ENCODE results near the gene GDPD5. TPM values are rescaled to one million over a fixed set of nuclear protein-coding genes. Genes with fewer than 3 reads are reported as not detected.

GDPD5 gene
- total and polyA plus RNA-seq, 9 of the 15 experiments (the other 6 are each of a cell fraction or from before 2014, with no cell fraction given): 0.32 to 27.3 (median 8.0) TPM

- TF ChIP-seq SFPQ (IDR thresholded peaks at IDR 0.05; ENCODE audit: low read depth, low read length) (no peak), PRPF4 (IDR thresholded peaks at IDR 0.05; ENCODE audit: insufficient read depth, low read depth, low read length, poor library complexity, severe bottlenecking) (peak; percentile 97), HDAC6 (IDR thresholded peaks at IDR 0.05; ENCODE audit: low read depth, low read length) (no peak), ZNF57 (CRISPR knock-in tag; IDR thresholded peaks at IDR 0.05) (no peak), POLR2AphosphoS5 (IDR thresholded peaks at IDR 0.05; ENCODE audit: control insufficient read depth, insufficient read depth, low read depth, low read length) (peak; percentile 99), SMAD4 (CRISPR knock-in tag; conservative IDR thresholded peaks at IDR 0.05) (peak; percentile 46; the same call in 1 of the 2 replicates), STAT6 (CRISPR knock-in tag; IDR thresholded peaks at IDR 0.05) (peak; percentile 77; the same call in 1 of the 2 replicates), EWSR1 (IDR thresholded peaks at IDR 0.05; ENCODE audit: borderline replicate concordance, low read depth, partially characterized antibody) (no peak), NR2C2 (CRISPR knock-in tag; IDR thresholded peaks at IDR 0.05) (peak; percentile 82), NR2C2 (tag; IDR thresholded peaks at IDR 0.05) (peak; percentile 94), NCOR1 (IDR thresholded peaks at IDR 0.05) (peak; percentile 40; the same call in 1 of the 2 replicates), LEF1 (IDR thresholded peaks at IDR 0.05) (no peak), ATF6 (CRISPR knock-in tag; IDR thresholded peaks at IDR 0.05) (peak; percentile 95), HNRNPL (IDR thresholded peaks at IDR 0.05; ENCODE audit: low read depth, low read length) (peak; percentile 83; the same call in 1 of the 2 replicates), POLR2H (tag; IDR thresholded peaks at IDR 0.05; ENCODE audit: low read depth) (peak; percentile 97), SIX5 (IDR thresholded peaks at IDR 0.05; ENCODE audit: borderline replicate concordance in 1 of 2, insufficient read depth in 1 of 2, low read depth in 1 of 2, low read length in 2 of 2) (peak; percentile 93 to 95), GATAD2A (IDR thresholded peaks at IDR 0.05) (0 out of 2 replicates have a peak, but pooled peaks have one; percentile 66)
- TF ChIP-seq, protein P1, sequence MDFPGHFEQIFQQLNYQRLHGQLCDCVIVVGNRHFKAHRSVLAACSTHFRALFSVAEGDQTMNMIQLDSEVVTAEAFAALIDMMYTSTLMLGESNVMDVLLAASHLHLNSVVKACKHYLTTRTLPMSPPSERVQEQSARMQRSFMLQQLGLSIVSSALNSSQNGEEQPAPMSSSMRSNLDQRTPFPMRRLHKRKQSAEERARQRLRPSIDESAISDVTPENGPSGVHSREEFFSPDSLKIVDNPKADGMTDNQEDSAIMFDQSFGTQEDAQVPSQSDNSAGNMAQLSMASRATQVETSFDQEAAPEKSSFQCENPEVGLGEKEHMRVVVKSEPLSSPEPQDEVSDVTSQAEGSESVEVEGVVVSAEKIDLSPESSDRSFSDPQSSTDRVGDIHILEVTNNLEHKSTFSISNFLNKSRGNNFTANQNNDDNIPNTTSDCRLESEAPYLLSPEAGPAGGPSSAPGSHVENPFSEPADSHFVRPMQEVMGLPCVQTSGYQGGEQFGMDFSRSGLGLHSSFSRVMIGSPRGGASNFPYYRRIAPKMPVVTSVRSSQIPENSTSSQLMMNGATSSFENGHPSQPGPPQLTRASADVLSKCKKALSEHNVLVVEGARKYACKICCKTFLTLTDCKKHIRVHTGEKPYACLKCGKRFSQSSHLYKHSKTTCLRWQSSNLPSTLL (IDR thresholded peaks at IDR 0.05): no peak
Observed at GRCh38 chr11:75399344-75400145, 126.2 kb downstream of the GDPD5 start, which contains the start of gene RPS3 (continued).
